Prostate gland (tissue), 2 donors: Measurements from ENCODE around the gene ADPRH.

ENCODE experiments used
- POLR2A ChIP-seq: fragments of 450-650 bp; IDR thresholded peaks from one replicate; pipeline ENCODE4 v1.6.1; 2016; ENCODE audit warnings: antibody characterized with exemption, mild to moderate bottlenecking
- POLR2AphosphoS5 ChIP-seq: sonication (generic); formaldehyde crosslinking; IDR thresholded peaks from one replicate; pipeline ENCODE4 v1.6.1; 2017; ENCODE audit warnings: antibody characterized with exemption
- TF ChIP-seq, protein P1 (sequence below), 4 experiments: fragments of 200-600 bp in 2 of 4; fragments of 450-650 bp in 2 of 4; sonication (generic) in 2 of 4; IDR thresholded peaks; 1 replicate in 3 of 4; 2 replicates in 1 of 4; pipeline ENCODE4 v1.5.1; 2016 to 2019; ENCODE audit warnings: antibody characterized with exemption in 4 of 4, mild to moderate bottlenecking in 2 of 4, moderate library complexity in 2 of 4

- TF ChIP-seq POLR2A (no peak), POLR2AphosphoS5 (no peak)
- TF ChIP-seq, protein P1, sequence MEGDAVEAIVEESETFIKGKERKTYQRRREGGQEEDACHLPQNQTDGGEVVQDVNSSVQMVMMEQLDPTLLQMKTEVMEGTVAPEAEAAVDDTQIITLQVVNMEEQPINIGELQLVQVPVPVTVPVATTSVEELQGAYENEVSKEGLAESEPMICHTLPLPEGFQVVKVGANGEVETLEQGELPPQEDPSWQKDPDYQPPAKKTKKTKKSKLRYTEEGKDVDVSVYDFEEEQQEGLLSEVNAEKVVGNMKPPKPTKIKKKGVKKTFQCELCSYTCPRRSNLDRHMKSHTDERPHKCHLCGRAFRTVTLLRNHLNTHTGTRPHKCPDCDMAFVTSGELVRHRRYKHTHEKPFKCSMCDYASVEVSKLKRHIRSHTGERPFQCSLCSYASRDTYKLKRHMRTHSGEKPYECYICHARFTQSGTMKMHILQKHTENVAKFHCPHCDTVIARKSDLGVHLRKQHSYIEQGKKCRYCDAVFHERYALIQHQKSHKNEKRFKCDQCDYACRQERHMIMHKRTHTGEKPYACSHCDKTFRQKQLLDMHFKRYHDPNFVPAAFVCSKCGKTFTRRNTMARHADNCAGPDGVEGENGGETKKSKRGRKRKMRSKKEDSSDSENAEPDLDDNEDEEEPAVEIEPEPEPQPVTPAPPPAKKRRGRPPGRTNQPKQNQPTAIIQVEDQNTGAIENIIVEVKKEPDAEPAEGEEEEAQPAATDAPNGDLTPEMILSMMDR (IDR thresholded peaks at IDR 0.05): no peak
Measured at GRCh38 chr3:119534296-119534695, 45.0 kb upstream of the ADPRH start.
